Erythroblast (primary cell): Measurements from ENCODE around the gene SCFD1.

Experiments used
- GATA1 ChIP-seq: IDR thresholded peaks from 2 replicates; pipeline ENCODE4 v1.6.1; 2011; ENCODE audit warnings: low read depth, mild to moderate bottlenecking, control low read depth, low read length, moderate library complexity
- POLR2A ChIP-seq: IDR thresholded peaks from 2 replicates; pipeline ENCODE4 v1.6.1; 2011; ENCODE audit warnings: mild to moderate bottlenecking, low read length

DNA sequence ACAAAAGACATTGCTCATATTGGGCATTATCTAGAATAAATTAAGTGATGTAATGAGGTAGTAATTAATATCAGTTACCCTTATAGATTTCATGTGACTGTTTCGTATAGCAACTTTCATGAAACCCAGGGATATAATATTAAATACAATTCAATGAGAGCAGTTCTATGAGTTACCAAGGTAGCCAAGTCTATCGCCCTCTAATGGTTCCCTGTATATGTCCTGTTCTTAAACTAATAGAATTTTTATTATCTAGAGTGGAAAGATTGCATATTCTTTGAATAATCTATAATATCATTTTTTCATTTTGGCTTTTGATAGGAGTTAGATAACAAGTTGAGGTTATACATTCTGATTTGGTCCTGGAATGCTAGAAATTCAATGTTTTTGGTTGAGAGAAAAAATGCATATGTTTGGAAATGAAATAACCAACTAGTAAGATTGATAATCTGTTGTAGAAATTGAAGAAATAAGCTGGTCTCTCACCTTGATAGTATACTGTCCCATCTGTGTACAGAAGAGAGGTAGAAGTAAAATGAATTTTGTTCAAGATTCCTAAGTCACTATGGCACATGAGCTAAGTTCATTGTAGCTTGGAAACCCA, 59.7 kb downstream of the SCFD1 start:
- TF ChIP-seq POLR2A (no peak), GATA1 (no peak)
